K562 (cell line): Measurements from ENCODE around the gene OR11G2. TPM values are rescaled to one million over a fixed set of nuclear protein-coding genes. Genes with fewer than 3 reads are reported as not detected.

Experiments
- CBFA2T2 ChIP-seq: fragments of 450-650 bp; conservative IDR thresholded peaks from 2 replicates; pipeline ENCODE4 v1.6.1; 2017; ENCODE audit warnings: mild to moderate bottlenecking
- KDM2B ChIP-seq: fragments of 250-450 bp; sonication (Bioruptor Pico); IDR thresholded peaks from 2 replicates; pipeline ENCODE4 v1.8.0; 2021; ENCODE audit warnings: mild to moderate bottlenecking, moderate library complexity
- MTF1 ChIP-seq: fragments of 250-450 bp; sonication (Bioruptor Pico); IDR thresholded peaks from 2 replicates; pipeline ENCODE4 v1.9.0; 2021; ENCODE audit warnings: moderate library complexity, mild to moderate bottlenecking, inconsistent platforms, borderline replicate concordance
- NCOA2 ChIP-seq, 2 experiments: fragments of 450-650 bp; IDR thresholded peaks; 2 replicates each; pipeline ENCODE4 v1.6.1; 2018; ENCODE audit warnings: mild to moderate bottlenecking in 2 of 2, moderate library complexity in 1 of 2; ENCODE audit not compliant: partially characterized antibody in 2 of 2
- NCOA6 ChIP-seq: fragments of 450-650 bp; IDR thresholded peaks from 2 replicates; pipeline ENCODE4 v1.6.1; 2017; ENCODE audit warnings: mild to moderate bottlenecking
- POLR2AphosphoS5 ChIP-seq: IDR thresholded peaks from 2 replicates; pipeline ENCODE4 v1.6.1; 2011; ENCODE audit warnings: mild to moderate bottlenecking, low read depth, low read length, moderate library complexity; ENCODE audit not compliant: control insufficient read depth, insufficient read depth
- PPARD ChIP-seq: fragments of 250-450 bp; sonication (Bioruptor Pico); IDR thresholded peaks from 2 replicates; pipeline ENCODE4 v1.8.0; 2022; ENCODE audit warnings: inconsistent platforms, mild to moderate bottlenecking, moderate library complexity
- SMAD1 ChIP-seq: fragments of 150-350 bp; IDR thresholded peaks from 2 replicates; pipeline ENCODE4 v1.6.1; 2014; ENCODE audit warnings: low read length, low read depth; ENCODE audit not compliant: partially characterized antibody
- SMAD2 ChIP-seq: fragments of 150-350 bp; IDR thresholded peaks from 2 replicates; pipeline ENCODE4 v1.6.1; 2014; ENCODE audit warnings: low read depth, mild to moderate bottlenecking, low read length
- SMARCB1 ChIP-seq: IDR thresholded peaks from 2 replicates; pipeline ENCODE4 v1.6.1; 2011; ENCODE audit warnings: improper control_type of control experiment, low read depth; ENCODE audit not compliant: insufficient read length
- SMC3 ChIP-seq: conservative IDR thresholded peaks from 2 replicates; pipeline ENCODE4 v1.6.1; 2011; ENCODE audit warnings: low read depth, low read length, improper control_type of control experiment; ENCODE audit not compliant: insufficient read depth
- TAF9B ChIP-seq: fragments of 450-650 bp; IDR thresholded peaks from 2 replicates; pipeline ENCODE4 v1.6.1; 2018; ENCODE audit warnings: mild to moderate bottlenecking; ENCODE audit not compliant: partially characterized antibody
- TRIM24 ChIP-seq, 2 experiments: fragments of 450-650 bp; IDR thresholded peaks; 2 replicates each; pipeline ENCODE4 v1.6.1; 2016
- ZC3H11A ChIP-seq: IDR thresholded peaks from 2 replicates; pipeline ENCODE4 v1.6.1; 2012; ENCODE audit warnings: low read depth, low read length, improper control_type of control experiment
- ZC3H8 ChIP-seq: fragments of 450-650 bp; IDR thresholded peaks from 2 replicates; pipeline ENCODE4 v1.6.1; 2017
- ZNF41 ChIP-seq: fragments of 250-450 bp; sonication (Bioruptor Pico); conservative IDR thresholded peaks from 2 replicates; pipeline ENCODE4 v1.4.0; 2020; ENCODE audit warnings: mild to moderate bottlenecking
- polyA plus RNA-seq, 8 experiments: library from polyadenylated mRNA; depleted of rRNA in 4 of 8; stranded (reverse) in 5 of 8; unstranded in 3 of 8; fragments of >200 nt; fragmentation: Nextera tagmentation in 2 of 8; fragmentation: Illumina TruSeq in 1 of 8; extraction: Ambion mirVana in 2 of 8; extraction: Trizol in 1 of 8; gene quantifications; 2 replicates each; pipeline versions ENCODE4 v1.2.1 to v1.2.3, GENCODE V29; 2011 to 2014; ENCODE audit warnings: inconsistent platforms in 1 of 8, missing spikeins in 1 of 8
- total RNA-seq, 7 experiments: library from RNA; depleted of rRNA in 6 of 7; stranded (reverse); fragments of >200 nt in 6 of 7; fragmentation: Illumina TruSeq in 2 of 7; extraction: Trizol in 2 of 7; gene quantifications; 2 replicates each; pipeline versions ENCODE4 v1.2.1 to v1.2.3, GENCODE V29; 2011 to 2021; ENCODE audit warnings: low replicate concordance in 1 of 7
- TF ChIP-seq, protein P1 (sequence below): sonication (generic); formaldehyde crosslinking; IDR thresholded peaks from 2 replicates; pipeline ENCODE4 v1.8.0; 2022; ENCODE audit warnings: missing genetic modification reagents, mild to moderate bottlenecking, borderline replicate concordance
- TF ChIP-seq, protein P2 (sequence below): fragments of 250-450 bp; sonication (Bioruptor Pico); IDR thresholded peaks from 2 replicates; pipeline ENCODE4 v1.8.0; 2021; ENCODE audit warnings: borderline replicate concordance, mild to moderate bottlenecking, moderate library complexity; ENCODE audit not compliant: poor library complexity, severe bottlenecking
- TF ChIP-seq, protein P3 (sequence below): fragments of 450-650 bp; IDR thresholded peaks from 2 replicates; pipeline ENCODE4 v1.6.1; 2016; ENCODE audit warnings: mild to moderate bottlenecking
- TF ChIP-seq, protein P4 (sequence below): sonication (generic); formaldehyde crosslinking; IDR thresholded peaks from 2 replicates; pipeline ENCODE4 v1.8.0; 2022; ENCODE audit warnings: mild to moderate bottlenecking, missing genetic modification reagents
- TF ChIP-seq, protein P5 (sequence below): fragments of 450-650 bp; IDR thresholded peaks from 2 replicates; pipeline ENCODE4 v1.7.0; 2016; ENCODE audit warnings: borderline replicate concordance

The OR11G2 gene
- total and polyA plus RNA-seq, 9 of the 15 experiments (the other 6 are each of a cell fraction or from before 2014, with no cell fraction given) = not detected

DNA sequence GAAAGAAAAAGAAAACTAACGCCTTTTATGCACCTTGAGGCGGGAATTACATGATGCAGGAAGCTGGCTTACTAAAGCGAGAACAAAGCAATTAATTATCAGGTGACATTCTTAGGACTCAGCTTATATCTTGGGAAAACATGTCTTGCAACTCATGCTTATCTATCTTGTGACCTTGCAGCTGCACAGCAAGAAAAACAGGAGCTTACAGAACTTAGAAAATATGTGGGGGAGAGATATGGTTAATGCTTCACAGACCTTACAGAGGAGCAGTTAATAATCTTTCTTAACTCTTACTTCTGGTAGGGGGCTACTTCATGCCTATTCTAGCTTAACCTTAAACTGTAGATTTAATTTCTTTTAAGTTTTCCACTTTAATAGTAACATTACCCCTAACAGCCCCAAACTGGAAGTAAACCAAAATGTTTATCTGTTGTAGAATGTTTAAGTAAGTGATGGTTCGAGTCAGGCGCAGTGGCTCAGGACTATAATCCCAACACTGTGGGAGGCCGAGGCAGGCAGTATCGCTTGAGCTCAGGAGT is 13.2 kb upstream of the OR11G2 start (continued):
- TF ChIP-seq SMAD1 (peak; percentile 82), NCOA2 (IDR thresholded peaks at IDR 0.05; ENCODE audit: partially characterized antibody in 2 of 2) (peak; percentile 49 to 66), KDM2B (no peak), ZNF41 (no peak), TAF9B (peak; percentile 35), ZC3H11A (no peak), SMAD2 (no peak), SMC3 (no peak), CBFA2T2 (peak; percentile 98), ZC3H8 (no peak), TRIM24 (IDR thresholded peaks at IDR 0.05) (peak; percentile 98), POLR2AphosphoS5 (peak; percentile 94), SMARCB1 (no peak), PPARD (CRISPR knock-in tag) (no peak), MTF1 (no peak), NCOA6 (no peak)
- TF ChIP-seq, protein P1, sequence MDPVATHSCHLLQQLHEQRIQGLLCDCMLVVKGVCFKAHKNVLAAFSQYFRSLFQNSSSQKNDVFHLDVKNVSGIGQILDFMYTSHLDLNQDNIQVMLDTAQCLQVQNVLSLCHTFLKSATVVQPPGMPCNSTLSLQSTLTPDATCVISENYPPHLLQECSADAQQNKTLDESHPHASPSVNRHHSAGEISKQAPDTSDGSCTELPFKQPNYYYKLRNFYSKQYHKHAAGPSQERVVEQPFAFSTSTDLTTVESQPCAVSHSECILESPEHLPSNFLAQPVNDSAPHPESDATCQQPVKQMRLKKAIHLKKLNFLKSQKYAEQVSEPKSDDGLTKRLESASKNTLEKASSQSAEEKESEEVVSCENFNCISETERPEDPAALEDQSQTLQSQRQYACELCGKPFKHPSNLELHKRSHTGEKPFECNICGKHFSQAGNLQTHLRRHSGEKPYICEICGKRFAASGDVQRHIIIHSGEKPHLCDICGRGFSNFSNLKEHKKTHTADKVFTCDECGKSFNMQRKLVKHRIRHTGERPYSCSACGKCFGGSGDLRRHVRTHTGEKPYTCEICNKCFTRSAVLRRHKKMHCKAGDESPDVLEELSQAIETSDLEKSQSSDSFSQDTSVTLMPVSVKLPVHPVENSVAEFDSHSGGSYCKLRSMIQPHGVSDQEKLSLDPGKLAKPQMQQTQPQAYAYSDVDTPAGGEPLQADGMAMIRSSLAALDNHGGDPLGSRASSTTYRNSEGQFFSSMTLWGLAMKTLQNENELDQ (CRISPR knock-in tag) = no peak
- TF ChIP-seq, protein P2, sequence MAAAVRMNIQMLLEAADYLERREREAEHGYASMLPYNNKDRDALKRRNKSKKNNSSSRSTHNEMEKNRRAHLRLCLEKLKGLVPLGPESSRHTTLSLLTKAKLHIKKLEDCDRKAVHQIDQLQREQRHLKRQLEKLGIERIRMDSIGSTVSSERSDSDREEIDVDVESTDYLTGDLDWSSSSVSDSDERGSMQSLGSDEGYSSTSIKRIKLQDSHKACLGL (CRISPR knock-in tag) = no peak
- TF ChIP-seq, protein P3, sequence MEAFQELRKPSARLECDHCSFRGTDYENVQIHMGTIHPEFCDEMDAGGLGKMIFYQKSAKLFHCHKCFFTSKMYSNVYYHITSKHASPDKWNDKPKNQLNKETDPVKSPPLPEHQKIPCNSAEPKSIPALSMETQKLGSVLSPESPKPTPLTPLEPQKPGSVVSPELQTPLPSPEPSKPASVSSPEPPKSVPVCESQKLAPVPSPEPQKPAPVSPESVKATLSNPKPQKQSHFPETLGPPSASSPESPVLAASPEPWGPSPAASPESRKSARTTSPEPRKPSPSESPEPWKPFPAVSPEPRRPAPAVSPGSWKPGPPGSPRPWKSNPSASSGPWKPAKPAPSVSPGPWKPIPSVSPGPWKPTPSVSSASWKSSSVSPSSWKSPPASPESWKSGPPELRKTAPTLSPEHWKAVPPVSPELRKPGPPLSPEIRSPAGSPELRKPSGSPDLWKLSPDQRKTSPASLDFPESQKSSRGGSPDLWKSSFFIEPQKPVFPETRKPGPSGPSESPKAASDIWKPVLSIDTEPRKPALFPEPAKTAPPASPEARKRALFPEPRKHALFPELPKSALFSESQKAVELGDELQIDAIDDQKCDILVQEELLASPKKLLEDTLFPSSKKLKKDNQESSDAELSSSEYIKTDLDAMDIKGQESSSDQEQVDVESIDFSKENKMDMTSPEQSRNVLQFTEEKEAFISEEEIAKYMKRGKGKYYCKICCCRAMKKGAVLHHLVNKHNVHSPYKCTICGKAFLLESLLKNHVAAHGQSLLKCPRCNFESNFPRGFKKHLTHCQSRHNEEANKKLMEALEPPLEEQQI = peak; percentile 79
- TF ChIP-seq, protein P4, sequence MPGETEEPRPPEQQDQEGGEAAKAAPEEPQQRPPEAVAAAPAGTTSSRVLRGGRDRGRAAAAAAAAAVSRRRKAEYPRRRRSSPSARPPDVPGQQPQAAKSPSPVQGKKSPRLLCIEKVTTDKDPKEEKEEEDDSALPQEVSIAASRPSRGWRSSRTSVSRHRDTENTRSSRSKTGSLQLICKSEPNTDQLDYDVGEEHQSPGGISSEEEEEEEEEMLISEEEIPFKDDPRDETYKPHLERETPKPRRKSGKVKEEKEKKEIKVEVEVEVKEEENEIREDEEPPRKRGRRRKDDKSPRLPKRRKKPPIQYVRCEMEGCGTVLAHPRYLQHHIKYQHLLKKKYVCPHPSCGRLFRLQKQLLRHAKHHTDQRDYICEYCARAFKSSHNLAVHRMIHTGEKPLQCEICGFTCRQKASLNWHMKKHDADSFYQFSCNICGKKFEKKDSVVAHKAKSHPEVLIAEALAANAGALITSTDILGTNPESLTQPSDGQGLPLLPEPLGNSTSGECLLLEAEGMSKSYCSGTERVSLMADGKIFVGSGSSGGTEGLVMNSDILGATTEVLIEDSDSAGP (CRISPR knock-in tag) = no peak
- TF ChIP-seq, protein P5, sequence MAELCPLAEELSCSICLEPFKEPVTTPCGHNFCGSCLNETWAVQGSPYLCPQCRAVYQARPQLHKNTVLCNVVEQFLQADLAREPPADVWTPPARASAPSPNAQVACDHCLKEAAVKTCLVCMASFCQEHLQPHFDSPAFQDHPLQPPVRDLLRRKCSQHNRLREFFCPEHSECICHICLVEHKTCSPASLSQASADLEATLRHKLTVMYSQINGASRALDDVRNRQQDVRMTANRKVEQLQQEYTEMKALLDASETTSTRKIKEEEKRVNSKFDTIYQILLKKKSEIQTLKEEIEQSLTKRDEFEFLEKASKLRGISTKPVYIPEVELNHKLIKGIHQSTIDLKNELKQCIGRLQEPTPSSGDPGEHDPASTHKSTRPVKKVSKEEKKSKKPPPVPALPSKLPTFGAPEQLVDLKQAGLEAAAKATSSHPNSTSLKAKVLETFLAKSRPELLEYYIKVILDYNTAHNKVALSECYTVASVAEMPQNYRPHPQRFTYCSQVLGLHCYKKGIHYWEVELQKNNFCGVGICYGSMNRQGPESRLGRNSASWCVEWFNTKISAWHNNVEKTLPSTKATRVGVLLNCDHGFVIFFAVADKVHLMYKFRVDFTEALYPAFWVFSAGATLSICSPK = no peak
